CD4-positive, alpha-beta T cell (primary cell): ENCODE data around the gene GDF7. TPM values are rescaled to one million over a fixed set of nuclear protein-coding genes. Genes with fewer than 3 reads are reported as not detected.
"Not testable (repeated sequence)": the region's sequence is repeated elsewhere in the genome, so short reads cannot be mapped to it uniquely, and the experiment has no call there.

ENCODE experiments used
- ATAC-seq: fragments of 200-7000 bp; cut with Tn5 transposase; one replicate; pipeline ENCODE4 v1.10.0; 2022; ENCODE audit warnings: mild to moderate bottlenecking; ENCODE audit not compliant: poor library complexity
- CTCF ChIA-PET: fragments of 350-600 bp; sonication (Branson Sonifier 250); formaldehyde crosslinking; loops from one replicate; lab custom pipeline; 2021; ENCODE audit warnings: antibody characterized with exemption, inconsistent platforms; lab: Charles Lee
- POLR2A ChIA-PET: fragments of 350-600 bp; sonication (Branson Sonifier 250); formaldehyde crosslinking; loops from one replicate; lab custom pipeline; 2021; ENCODE audit warnings: antibody characterized with exemption, inconsistent platforms; lab: Charles Lee
- DNase-seq, 14 experiments: peaks; one replicate each; pipeline ENCODE4 v3.0.0-alpha.2; 2013 to 2020; ENCODE audit warnings: mixed read lengths in 2 of 14
- H3K27ac ChIP-seq, 2 donors: one replicate each; pipeline versions ENCODE4 v1.5.1 to v1.7.0; 2013; ENCODE audit warnings: low read length in 2 of 2, low read depth in 1 of 2, mild to moderate bottlenecking in 1 of 2
- H3K27me3 ChIP-seq, 2 experiments: 1 replicate in 1 of 2; 2 replicates in 1 of 2; pipeline versions ENCODE4 v1.6.1 to v1.7.0; 2013; ENCODE audit warnings: low read length in 2 of 2, control low read depth in 1 of 2, mild to moderate bottlenecking in 1 of 2, moderate library complexity in 1 of 2; ENCODE audit not compliant: insufficient read depth in 2 of 2, control insufficient read depth in 1 of 2
- H3K36me3 ChIP-seq: one replicate; pipeline ENCODE4 v1.6.1; 2013; ENCODE audit warnings: low read length, control low read depth; ENCODE audit not compliant: insufficient read depth
- H3K4me1 ChIP-seq: one replicate; pipeline ENCODE4 v1.6.1; 2013; ENCODE audit warnings: low read length, control low read depth; ENCODE audit not compliant: insufficient read depth
- H3K4me3 ChIP-seq: one replicate; pipeline ENCODE4 v1.5.1; 2013; ENCODE audit warnings: mild to moderate bottlenecking, low read length, moderate library complexity
- H3K9me3 ChIP-seq, 2 experiments: 1 replicate in 1 of 2; 2 replicates in 1 of 2; pipeline versions ENCODE4 v1.6.1 to v1.7.0; 2013; ENCODE audit warnings: low read length in 2 of 2, mild to moderate bottlenecking in 2 of 2, control low read depth in 1 of 2, moderate library complexity in 1 of 2; ENCODE audit not compliant: control insufficient read depth in 1 of 2, insufficient read depth in 1 of 2
- H3K27ac Mint-ChIP-seq: one replicate; pipeline ENCODE4 v1.8.0; 2020; ENCODE audit warnings: mixed read lengths
- H3K27me3 Mint-ChIP-seq: one replicate; pipeline ENCODE4 v1.8.0; 2021; ENCODE audit warnings: mixed read lengths
- H3K36me3 Mint-ChIP-seq: one replicate; pipeline ENCODE4 v1.8.0; 2021; ENCODE audit warnings: low read depth, mixed read lengths
- H3K4me1 Mint-ChIP-seq: one replicate; pipeline ENCODE4 v1.8.0; 2021; ENCODE audit warnings: low read depth, mixed read lengths
- H3K4me3 Mint-ChIP-seq: one replicate; pipeline ENCODE4 v1.8.0; 2020; ENCODE audit warnings: mild to moderate bottlenecking, mixed read lengths
- H3K9me3 Mint-ChIP-seq: one replicate; pipeline ENCODE4 v1.8.0; 2020; ENCODE audit warnings: mixed read lengths
- intact Hi-C, 2 experiments: fragments of 100-400 bp; cut with DNase I in 1 of 2; cut with micrococcal nuclease in 1 of 2; formaldehyde crosslinking; loops; one replicate each; pipeline versions ENCODE4 v1.15.1 to v1.9.0; 2023 to 2025; cut with DNase I, micrococcal nuclease
- total RNA-seq, 174 experiments: library from RNA in 2 of 174; stranded (reverse) in 2 of 174; gene quantifications; one replicate each; pipeline ENCODE4 v1.2.3 and lab custom pipeline; 2021 to 2026
- TF ChIP-seq, protein P1 (sequence below): fragments of 200-600 bp; IDR thresholded peaks from one replicate; pipeline ENCODE4 v1.8.0; 2022; ENCODE audit warnings: antibody characterized with exemption, mild to moderate bottlenecking

Gene GDF7
- total RNA-seq, 2 experiments from 2014 or later, result 0.05 to 0.14 TPM

DNA sequence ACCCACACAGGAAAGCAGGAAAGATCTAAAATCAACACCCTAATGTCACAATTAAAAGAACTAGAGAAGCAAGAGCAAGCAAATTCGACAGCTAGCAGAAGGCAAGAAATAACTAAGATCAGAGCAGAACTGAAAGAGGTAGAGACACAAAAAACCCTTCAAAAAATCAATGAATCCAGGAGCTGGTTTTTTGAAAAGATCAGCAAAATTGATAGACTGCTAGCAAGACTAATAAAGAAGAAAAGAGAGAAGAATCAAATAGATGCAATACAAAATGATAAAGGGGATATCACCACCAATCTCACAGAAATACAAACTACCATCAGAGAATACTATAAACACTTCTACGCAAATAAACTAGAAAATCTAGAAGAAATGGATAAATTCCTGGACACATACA lies 47.5 kb downstream of the GDF7 start:
- H3K9me3 ChIP-seq, H3K27me3 ChIP-seq, ATAC-seq, H3K4me3 ChIP-seq, H3K36me3 ChIP-seq, intact Hi-C loops, H3K27me3 Mint-ChIP-seq, H3K27ac Mint-ChIP-seq, H3K27ac ChIP-seq, H3K4me1 ChIP-seq, CTCF ChIA-PET, H3K4me1 Mint-ChIP-seq, DNase-seq, POLR2A ChIA-PET, H3K4me3 Mint-ChIP-seq: not testable (repeated sequence)
- H3K9me3 Mint-ChIP-seq, result peaks cover 11% of the 10 kb centered on the region
- H3K36me3 Mint-ChIP-seq, result peaks cover 73% of the 10 kb centered on the region

- H3K4me3 ChIP-seq, H3K27ac Mint-ChIP-seq, H3K27me3 Mint-ChIP-seq, intact Hi-C loops, H3K9me3 ChIP-seq, CTCF ChIA-PET, DNase-seq, H3K4me1 ChIP-seq, H3K4me3 Mint-ChIP-seq, H3K27me3 ChIP-seq, ATAC-seq, H3K27ac ChIP-seq, H3K36me3 ChIP-seq, POLR2A ChIA-PET: not testable (repeated sequence)
- Mint-ChIP-seq H3K4me1 (peaks cover 16% of the 10 kb centered on the region), H3K9me3 (peaks cover 19% of the 10 kb centered on the region), H3K36me3 (peaks cover 84% of the 10 kb centered on the region)
Measured at GRCh38 chr2:20716164-20716563, 49.2 kb downstream of the GDF7 start.

GRCh38 chr2:20717641-20718040 lies 50.7 kb downstream of the GDF7 start:
- intact Hi-C loops, result no loop called here

DNA sequence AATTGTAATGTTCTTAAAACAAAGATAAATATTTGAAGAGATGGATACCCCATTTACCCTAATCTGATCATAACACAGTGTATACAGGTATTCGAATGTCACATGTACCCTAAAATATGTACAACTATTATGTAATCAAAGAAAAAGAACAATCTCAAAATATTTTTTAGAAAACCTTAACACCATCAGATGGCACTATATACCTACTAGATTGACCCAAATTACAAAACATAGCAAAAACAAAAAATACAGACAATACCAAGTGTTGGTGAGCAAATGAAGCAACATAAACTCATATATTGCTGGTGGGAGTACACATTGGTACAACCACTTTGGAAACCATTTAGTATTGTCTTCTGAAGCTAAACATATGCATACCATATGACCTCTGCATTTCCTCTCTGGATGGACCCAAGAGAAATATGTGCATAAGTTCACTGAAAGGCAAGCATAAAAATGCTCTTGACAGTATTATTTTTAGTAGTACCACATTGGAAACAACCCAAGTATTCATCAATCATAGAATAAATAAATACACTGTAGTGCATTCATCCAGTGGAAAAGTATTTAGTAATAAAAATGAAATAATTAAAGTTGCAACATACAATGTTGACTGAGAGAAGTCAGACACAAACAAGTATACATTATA lies 55.8 kb downstream of the GDF7 start:
- TF ChIP-seq, protein P1, sequence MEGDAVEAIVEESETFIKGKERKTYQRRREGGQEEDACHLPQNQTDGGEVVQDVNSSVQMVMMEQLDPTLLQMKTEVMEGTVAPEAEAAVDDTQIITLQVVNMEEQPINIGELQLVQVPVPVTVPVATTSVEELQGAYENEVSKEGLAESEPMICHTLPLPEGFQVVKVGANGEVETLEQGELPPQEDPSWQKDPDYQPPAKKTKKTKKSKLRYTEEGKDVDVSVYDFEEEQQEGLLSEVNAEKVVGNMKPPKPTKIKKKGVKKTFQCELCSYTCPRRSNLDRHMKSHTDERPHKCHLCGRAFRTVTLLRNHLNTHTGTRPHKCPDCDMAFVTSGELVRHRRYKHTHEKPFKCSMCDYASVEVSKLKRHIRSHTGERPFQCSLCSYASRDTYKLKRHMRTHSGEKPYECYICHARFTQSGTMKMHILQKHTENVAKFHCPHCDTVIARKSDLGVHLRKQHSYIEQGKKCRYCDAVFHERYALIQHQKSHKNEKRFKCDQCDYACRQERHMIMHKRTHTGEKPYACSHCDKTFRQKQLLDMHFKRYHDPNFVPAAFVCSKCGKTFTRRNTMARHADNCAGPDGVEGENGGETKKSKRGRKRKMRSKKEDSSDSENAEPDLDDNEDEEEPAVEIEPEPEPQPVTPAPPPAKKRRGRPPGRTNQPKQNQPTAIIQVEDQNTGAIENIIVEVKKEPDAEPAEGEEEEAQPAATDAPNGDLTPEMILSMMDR, result no peak
- H3K36me3 Mint-ChIP-seq, result peaks cover 84% of the 10 kb centered on the region
- H3K4me1 ChIP-seq, result no peaks in the 10 kb centered on the region
- no peak overlapping the region for H3K4me3 ChIP-seq
- peaks cover 0 to 5% of the 10 kb centered on the region in 2 experiments for H3K9me3 ChIP-seq
- H3K36me3 ChIP-seq, result no peaks in the 10 kb centered on the region
- DNase-seq (no peak), ATAC-seq (no peak)
- H3K27ac Mint-ChIP-seq, result no peak overlapping the region
- peaks cover 7% of the 10 kb centered on the region for H3K4me1 Mint-ChIP-seq
- POLR2A ChIA-PET, result no interaction called here
- no peak overlapping the region for H3K4me3 Mint-ChIP-seq
- intact Hi-C loops, result loop anchor here in 1 of 2 experiments (5.0 kb wide), 1 partner anchor 240 kb away; no protein-coding TSS in a partner anchor
- H3K9me3 Mint-ChIP-seq, result peaks cover 19% of the 10 kb centered on the region
- H3K27me3 Mint-ChIP-seq, result no peaks in the 10 kb centered on the region
- CTCF ChIA-PET, result no interaction called here
- H3K27me3 ChIP-seq, result no peaks in the 10 kb centered on the region
- no peak overlapping the region for H3K27ac ChIP-seq

More at GRCh38 chr2:20717641-20718040, 50.7 kb downstream of the GDF7 start:
- ATAC-seq (no peak), DNase-seq (no peak)
- H3K27ac Mint-ChIP-seq, result no peak overlapping the region
- Histone ChIP-seq H3K36me3 (no peaks in the 10 kb centered on the region), H3K9me3 (peaks cover 0 to 5% of the 10 kb centered on the region in 2 experiments), H3K4me3 (no peak overlapping the region), H3K4me1 (no peaks in the 10 kb centered on the region), H3K27me3 (no peaks in the 10 kb centered on the region), H3K27ac (no peak overlapping the region)
- no peak overlapping the region for H3K4me3 Mint-ChIP-seq
- peaks cover 93% of the 10 kb centered on the region for H3K36me3 Mint-ChIP-seq
- H3K9me3 Mint-ChIP-seq, result peaks cover 22% of the 10 kb centered on the region
- ChIA-PET POLR2A (no interaction called here), CTCF (no interaction called here)
- peaks cover 16% of the 10 kb centered on the region for H3K4me1 Mint-ChIP-seq
- TF ChIP-seq, protein P1, result no peak
- H3K27me3 Mint-ChIP-seq, result no peaks in the 10 kb centered on the region
